ENCODE measurements around the gene MCF2L2. TPM values are rescaled to one million over a fixed set of nuclear protein-coding genes. Genes with fewer than 3 reads are reported as not detected.

The MCF2L2 gene
- total and polyA plus RNA-seq, 2 donors from 2014 or later, result 0.32 to 1.7 TPM

DNA sequence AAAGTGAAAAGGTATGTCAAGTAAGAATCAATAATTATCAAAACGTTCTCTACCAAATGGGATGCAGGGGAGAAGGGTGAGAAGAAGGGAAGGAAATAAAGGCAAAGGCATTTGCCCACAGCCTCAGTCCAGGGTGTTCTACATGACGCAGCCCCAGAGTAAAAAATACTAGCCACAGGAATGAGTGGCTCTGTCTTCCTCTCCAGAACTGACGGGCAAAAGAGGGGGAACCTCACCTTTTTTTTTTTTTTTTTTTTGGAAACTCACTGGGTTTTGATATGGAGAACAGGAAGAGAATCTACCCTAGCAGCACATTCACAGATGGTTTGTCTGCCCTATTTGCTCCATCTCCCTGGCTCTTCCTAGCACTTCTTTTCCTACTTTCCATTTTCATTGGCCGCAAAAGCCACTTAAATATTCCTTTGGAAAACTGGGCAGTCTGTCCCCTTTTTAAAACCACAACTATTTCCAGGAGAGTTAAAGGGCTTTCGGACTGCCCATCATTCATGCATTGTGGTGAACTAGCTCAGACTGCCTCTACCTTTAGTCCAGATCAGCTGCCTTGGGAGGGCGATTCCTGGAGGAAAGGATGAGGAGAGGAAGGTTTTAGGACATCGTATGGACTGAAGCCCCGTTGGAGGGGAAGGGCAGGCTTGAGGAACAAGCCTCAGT is 147.2 kb downstream of the MCF2L2 start:
- Histone ChIP-seq H3K9me3 (ENCODE audit: control insufficient read depth in 2 of 3, insufficient read depth in 1 of 3, low read length in 3 of 3) (no peaks in the 10 kb centered on the region), H3K27me3 (ENCODE audit: control insufficient read depth, insufficient read depth, low read length) (no peaks in the 10 kb centered on the region), H3K4me3 (ENCODE audit: low read length in 3 of 3) (no peak overlapping the region), H3K4me1 (ENCODE audit: control insufficient read depth in 2 of 3, insufficient read depth in 2 of 3, low read depth in 1 of 3, low read length in 3 of 3) (peaks cover 0 to 4% (median 2%) of the 10 kb centered on the region in 3 donors), H3K36me3 (ENCODE audit: control insufficient read depth in 2 of 3, insufficient read depth in 3 of 3, low read length in 3 of 3) (no peaks in the 10 kb centered on the region), H3K9ac (ENCODE audit: low read length in 3 of 3) (no peak overlapping the region), H3K27ac (ENCODE audit: low read depth in 2 of 2, low read length in 2 of 2) (no peak overlapping the region)
- no peak for DNase-seq
- TF ChIP-seq, protein P1, sequence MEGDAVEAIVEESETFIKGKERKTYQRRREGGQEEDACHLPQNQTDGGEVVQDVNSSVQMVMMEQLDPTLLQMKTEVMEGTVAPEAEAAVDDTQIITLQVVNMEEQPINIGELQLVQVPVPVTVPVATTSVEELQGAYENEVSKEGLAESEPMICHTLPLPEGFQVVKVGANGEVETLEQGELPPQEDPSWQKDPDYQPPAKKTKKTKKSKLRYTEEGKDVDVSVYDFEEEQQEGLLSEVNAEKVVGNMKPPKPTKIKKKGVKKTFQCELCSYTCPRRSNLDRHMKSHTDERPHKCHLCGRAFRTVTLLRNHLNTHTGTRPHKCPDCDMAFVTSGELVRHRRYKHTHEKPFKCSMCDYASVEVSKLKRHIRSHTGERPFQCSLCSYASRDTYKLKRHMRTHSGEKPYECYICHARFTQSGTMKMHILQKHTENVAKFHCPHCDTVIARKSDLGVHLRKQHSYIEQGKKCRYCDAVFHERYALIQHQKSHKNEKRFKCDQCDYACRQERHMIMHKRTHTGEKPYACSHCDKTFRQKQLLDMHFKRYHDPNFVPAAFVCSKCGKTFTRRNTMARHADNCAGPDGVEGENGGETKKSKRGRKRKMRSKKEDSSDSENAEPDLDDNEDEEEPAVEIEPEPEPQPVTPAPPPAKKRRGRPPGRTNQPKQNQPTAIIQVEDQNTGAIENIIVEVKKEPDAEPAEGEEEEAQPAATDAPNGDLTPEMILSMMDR (IDR thresholded peaks at IDR 0.05; ENCODE audit: borderline replicate concordance, extremely low read depth, insufficient read depth), result no peak
- FAIRE-seq, result no peak
- intact Hi-C loops (cut with DNase I), result no loop called here

DNA sequence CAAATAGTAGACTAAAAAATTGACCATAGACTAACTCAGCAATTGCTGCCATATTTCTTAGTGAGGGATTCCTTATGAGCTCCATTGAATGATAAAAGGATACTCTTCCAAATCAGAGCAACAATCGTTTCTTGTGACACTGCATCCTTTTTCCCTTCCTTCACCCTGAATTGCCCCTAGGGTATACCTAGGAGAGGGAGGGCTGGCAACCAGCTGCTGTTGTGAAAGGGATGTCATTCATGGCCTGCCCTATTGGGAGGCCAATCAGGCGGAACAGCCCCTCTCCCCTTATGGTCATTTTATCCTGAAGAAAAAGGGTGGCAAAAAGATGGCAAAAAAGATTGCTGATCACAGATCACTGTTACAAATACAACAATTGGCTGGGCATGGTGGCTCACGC is 149.0 kb downstream of the MCF2L2 start:
- no peaks in the 10 kb centered on the region for H3K9me3 ChIP-seq (ENCODE audit: control insufficient read depth in 2 of 3, insufficient read depth in 1 of 3, low read length in 3 of 3)
- no peaks in the 10 kb centered on the region for H3K27me3 ChIP-seq (ENCODE audit: control insufficient read depth, insufficient read depth, low read length)
- no peak overlapping the region for H3K27ac ChIP-seq (ENCODE audit: low read depth in 2 of 2, low read length in 2 of 2)
- no peaks in the 10 kb centered on the region for H3K4me1 ChIP-seq (ENCODE audit: control insufficient read depth in 2 of 3, insufficient read depth in 2 of 3, low read depth in 1 of 3, low read length in 3 of 3)
- no peak overlapping the region for H3K9ac ChIP-seq (ENCODE audit: low read length in 3 of 3)
- no peaks in the 10 kb centered on the region for H3K36me3 ChIP-seq (ENCODE audit: control insufficient read depth in 2 of 3, insufficient read depth in 3 of 3, low read length in 3 of 3)
- DNase-seq, result no peak
- no peak overlapping the region for H3K4me3 ChIP-seq (ENCODE audit: low read length in 3 of 3)
- TF ChIP-seq, protein P1 (IDR thresholded peaks at IDR 0.05; ENCODE audit: borderline replicate concordance, extremely low read depth, insufficient read depth), result no peak
- intact Hi-C loops (cut with DNase I), result no loop called here
- FAIRE-seq, result no peak

DNA sequence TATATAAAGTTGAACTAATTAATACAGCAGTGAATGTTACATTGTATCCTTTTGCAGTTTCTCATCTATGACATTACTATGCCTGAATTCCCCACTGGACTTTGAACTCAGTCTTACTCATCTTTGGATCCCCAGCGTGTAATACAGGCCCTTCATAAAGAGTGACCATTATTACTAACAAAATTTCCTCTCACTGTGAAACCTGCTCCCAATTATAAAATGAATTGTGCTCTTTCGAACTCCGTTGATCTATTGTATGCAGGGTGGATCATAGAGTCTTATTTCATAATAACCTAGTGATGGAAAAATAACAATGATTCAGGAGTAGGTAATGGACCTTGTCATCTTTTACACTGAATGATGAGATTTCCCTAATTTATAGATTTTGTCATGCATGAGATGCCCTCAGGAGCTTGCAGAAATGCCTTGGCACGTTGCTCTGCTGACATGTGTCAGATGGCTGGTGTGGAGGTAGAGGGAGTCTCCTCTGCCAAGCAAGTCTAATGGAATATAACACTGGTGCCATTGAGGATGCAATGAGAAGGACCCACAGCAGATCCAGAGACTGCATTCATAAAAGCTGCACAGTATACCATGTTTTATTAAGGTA is 149.8 kb downstream of the MCF2L2 start:
- H3K9me3 ChIP-seq (ENCODE audit: control insufficient read depth in 2 of 3, insufficient read depth in 1 of 3, low read length in 3 of 3), result no peaks in the 10 kb centered on the region
- DNase-seq, result no peak
- no peak overlapping the region for H3K27ac ChIP-seq (ENCODE audit: low read depth in 2 of 2, low read length in 2 of 2)
- TF ChIP-seq, protein P1 (IDR thresholded peaks at IDR 0.05; ENCODE audit: borderline replicate concordance, extremely low read depth, insufficient read depth), result no peak
- H3K27me3 ChIP-seq (ENCODE audit: control insufficient read depth, insufficient read depth, low read length), result no peaks in the 10 kb centered on the region
- H3K4me1 ChIP-seq (ENCODE audit: control insufficient read depth in 2 of 3, insufficient read depth in 2 of 3, low read depth in 1 of 3, low read length in 3 of 3), result no peaks in the 10 kb centered on the region
- H3K36me3 ChIP-seq (ENCODE audit: control insufficient read depth in 2 of 3, insufficient read depth in 3 of 3, low read length in 3 of 3), result no peaks in the 10 kb centered on the region
- H3K4me3 ChIP-seq (ENCODE audit: low read length in 3 of 3), result no peak overlapping the region
- intact Hi-C loops (cut with DNase I), result no loop called here
- H3K9ac ChIP-seq (ENCODE audit: low read length in 3 of 3), result no peak overlapping the region
- no peak for FAIRE-seq

Measured in kidney (tissue), 14 donors.